GM18870 (cell line): ENCODE data around the gene KCTD10.

Experiments
- ATAC-seq: cut with Tn5 transposase; IDR thresholded peaks from one replicate; pipeline ENCODE4 v1.9.1; 2021; ENCODE audit warnings: moderate library complexity; ENCODE audit not compliant: unreplicated experiment

Gene KCTD10, protein sequence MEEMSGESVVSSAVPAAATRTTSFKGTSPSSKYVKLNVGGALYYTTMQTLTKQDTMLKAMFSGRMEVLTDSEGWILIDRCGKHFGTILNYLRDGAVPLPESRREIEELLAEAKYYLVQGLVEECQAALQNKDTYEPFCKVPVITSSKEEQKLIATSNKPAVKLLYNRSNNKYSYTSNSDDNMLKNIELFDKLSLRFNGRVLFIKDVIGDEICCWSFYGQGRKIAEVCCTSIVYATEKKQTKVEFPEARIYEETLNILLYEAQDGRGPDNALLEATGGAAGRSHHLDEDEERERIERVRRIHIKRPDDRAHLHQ

DNA sequence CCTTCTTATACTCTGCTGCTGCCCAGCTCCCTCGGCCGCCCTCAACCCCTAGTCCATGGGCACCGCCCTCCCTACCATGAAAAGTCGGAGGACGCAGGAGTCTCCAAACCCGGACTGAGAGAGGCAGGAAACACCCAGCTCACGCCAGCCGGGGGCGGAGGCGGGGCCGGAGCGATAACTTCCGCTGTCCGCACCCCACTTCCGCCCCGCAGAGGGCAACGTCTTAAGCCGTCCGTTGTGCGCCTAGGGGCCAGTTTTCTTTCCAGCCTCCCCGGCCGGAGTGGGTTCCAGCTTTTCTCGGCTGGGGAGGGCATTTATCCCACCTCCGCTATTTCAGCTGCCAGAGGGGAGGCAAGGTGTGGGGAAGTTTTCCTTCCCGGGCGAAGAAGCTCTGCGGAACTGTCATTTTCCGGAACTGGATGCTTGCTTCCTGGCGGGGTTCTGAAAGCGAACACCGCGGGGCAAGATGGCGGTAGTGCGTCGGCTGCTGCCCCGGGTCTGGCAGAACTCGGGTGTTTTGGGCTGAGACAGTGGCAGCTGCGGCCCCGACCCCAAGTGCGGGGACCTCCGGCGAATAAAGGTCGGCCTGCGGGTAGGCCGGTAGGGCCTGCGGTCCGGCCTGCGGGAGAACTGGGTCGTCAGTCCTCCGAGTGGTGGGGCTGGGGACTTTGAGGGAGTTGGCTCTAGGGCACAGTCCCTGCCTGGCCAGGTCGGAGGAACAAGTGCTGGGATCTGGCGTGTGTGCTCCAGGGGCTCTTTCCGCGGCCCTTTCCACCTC is at the start of gene KCTD10, which contains the start of gene UBE3B:
Gene KCTD10 (minus strand): TSS at position 116 of the 778 bp plus-strand sequence. CDS start 38 bp downstream, at position 78.
Gene UBE3B (plus strand): TSS at position 450 of the 778 bp plus-strand sequence. CDS start 5,918 bp downstream, outside the sequence.
- ATAC-seq: peak; percentile 79

DNA sequence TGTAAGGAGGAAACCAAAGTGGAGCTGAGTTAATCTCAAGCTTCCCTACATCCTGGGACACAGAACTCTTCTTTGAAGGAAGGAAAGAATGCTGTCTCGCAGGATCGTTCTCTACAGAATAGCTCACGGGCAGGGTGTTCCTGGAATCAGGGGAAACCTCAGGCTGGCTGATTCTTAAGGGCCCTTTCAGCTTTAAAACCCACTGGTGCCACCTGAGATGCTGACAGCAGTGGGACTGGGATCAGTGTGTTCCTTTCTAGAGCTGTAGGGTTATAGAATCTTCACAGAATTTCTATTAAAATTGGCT is 48.1 kb upstream of the KCTD10 start:
- no peak for ATAC-seq

DNA sequence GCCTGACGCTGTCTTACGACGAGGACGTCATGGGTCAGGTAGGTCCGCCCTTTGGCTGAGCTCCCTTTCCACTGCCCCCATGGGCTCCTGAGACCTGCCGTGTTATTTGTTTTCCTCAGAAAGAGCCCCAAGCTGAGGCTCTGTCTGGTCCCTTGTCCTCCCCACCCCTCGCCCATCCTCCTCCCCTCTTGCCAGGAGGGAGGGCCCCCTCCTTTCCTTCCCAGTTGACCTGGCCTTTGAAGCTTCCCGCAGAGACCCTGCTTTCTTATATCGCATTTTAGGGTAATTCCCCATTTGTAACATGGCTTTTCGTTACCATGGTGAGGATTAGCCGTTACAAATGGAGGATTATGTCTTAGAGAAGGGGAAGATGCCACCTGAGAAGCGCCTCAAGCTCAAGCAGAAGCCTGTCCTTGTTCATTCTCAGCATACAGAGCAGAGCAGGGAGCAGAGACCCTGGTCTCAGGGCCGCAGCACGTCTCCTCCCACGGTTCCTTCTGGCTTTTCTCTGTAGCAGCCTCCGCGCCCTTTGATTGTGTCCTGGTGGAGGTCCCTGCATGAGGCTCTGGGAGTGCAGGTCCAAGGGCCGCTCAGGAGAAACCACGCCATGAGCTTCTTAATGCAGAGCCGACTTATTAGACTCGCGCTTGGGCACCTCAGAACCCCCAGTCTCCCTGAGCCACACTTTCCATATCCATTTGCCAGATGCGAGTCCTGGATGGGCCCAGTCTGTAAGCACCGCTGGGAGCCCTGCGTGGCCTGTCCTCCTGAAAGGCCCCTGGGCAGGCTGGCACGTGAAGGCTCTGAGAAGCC is 47.6 kb upstream of the KCTD10 start:
- no peak for ATAC-seq

DNA sequence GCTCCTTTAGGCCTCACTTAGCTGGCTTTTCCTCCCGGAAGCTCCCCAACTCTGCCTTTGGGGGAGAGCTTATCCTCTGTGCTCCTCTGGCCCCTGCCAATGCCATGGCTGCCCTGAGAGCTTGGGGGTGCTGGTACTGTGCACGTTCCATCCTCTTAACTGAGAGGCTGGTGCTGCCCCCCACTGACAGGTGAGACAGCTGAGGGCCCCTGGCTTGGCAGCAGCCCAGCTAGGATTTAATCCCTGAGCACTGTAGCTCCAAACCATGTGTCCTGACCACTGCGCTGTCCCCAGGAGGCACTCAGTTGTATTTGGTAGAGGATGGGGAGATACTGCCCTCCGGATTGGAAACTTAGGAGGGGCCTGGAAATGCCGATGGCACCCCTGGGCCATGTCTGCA is 46.4 kb upstream of the KCTD10 start:
- ATAC-seq: no peak

DNA sequence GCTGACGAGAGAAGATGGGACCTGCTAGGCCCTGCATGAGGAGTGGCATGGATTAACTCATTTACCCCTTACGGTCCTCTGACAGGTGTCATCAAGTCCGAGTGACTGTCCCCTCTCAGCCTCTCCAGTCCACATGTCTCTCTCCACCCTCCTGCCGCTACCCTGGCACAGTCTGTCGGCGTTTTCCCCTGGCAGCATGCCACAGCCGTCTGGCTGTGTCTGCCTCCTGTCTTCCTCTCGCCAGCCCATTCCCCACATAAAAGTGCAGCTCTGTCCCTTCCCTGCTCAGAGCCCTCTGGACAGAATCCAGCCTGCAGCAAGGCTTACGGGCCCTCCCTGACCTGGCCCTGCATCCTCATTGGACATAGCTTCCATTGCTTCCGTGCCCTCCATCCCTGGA is 46.0 kb upstream of the KCTD10 start:
- no peak for ATAC-seq

DNA sequence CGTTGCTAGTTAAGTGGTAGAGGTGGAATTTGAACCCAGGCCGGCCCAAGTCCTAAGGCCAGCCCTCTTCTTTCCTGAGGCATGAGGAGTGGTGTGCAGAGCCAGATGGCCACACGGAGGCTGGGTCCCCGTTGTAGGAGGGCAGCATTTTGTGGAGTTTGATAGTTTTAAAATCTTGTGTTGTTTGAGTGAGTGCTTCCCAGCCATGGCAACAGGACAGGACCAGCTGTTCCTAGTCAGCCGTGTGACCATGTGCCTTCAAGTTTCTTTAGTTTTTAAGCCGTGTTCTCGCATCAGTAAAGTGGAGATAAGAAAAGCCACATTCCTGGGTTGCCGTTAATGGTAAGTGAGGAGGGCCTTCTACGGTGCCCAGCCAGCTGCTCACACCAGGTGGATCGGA is 44.7 kb upstream of the KCTD10 start:
- no peak for ATAC-seq

DNA sequence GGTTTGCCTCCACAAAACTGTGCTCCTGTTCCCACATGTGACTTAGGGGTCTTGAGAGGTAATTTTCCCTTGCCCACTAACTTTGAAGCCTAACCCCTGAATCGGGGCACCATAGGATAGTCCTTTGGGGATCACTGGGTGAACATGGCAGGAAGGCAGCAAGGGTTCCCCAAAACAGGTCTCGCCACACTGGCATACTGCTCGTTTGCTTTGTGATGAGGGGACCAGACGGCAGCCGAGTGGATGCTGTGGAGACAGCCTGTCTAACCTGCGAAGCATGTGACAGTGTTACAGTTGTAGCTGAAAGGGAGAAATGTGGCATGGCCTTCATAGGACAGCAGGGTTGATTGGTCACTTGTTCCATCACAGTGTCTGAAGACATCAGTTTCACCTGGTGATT is 42.7 kb upstream of the KCTD10 start:
- ATAC-seq: no peak

DNA sequence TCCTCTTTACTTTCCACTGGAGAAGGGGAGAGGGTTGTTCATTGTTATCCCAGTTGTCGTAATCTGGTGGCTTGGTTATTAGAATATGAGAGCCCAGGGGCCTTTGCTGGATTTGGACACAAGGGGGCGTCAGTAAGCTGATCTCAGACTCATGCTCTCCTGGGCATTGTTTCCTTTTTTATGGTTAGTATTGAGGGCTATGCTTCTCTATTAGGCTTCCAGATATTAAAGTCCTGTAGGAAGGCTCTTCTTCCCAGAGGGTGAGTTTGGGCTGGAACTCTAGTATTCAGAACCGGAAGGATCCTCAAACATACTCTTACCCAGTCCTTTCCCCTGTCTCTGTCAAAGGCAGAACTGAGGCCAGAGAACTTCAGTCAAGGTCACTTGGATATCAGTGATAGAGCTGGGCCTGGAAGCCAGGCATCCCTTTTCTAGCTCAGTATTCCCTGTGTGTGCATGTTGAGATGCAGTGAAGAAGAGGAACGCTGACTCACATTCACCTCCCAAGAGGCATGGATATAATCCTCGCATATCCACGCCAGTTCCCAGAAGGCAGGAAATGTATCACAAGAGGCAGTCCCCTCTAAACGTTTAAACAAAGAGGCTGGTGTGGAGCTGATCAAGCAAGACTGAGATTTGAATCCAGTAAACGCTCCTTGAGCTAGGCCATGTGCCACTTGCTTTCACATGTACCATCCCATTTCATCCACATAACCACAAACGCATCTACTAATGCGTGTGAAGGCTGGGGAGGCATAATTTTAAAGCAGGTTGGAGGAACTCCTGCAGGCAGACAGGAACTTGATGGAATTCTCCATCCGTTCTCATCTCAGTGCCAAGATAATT is 41.9 kb upstream of the KCTD10 start:
- no peak for ATAC-seq

DNA sequence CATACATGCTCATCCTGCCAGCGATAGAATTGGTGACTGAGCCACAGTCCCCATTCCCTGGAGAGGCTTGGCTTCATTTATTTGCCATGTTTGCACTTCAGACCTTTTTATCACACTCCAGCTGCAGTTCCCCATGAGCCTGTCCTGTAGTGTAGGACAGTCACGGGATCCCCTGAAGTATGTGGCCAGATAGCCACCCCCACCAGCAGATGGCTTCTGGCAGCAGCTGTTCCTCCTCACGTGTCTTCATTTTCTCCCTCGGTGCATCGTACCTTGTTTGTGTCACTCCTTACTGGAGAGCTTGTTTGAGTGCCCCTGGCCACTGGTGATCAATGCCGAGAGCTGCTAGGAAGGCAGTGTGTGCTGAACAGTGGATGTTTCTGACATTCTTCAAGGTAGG is 40.5 kb upstream of the KCTD10 start:
- no peak for ATAC-seq

DNA sequence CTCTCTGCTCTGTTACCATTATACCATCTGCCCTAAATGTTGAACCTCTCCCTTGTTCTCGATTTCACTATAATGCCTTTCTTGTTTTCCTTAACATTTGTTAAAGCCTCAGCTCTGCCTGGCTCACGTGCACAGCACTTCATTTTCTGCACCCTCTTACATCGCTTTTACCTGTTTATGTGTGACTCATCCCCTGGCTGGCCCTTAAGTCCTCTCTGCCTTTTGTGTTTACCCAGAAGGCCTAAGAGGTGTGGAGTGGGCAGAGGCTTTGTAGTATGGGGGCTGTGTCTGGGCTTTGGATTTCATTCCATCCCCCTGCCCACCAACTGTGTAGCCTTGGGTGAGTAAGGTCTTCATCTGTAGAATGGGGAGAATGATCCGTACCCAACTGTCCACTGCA is 36.9 kb upstream of the KCTD10 start:
- no peak for ATAC-seq

DNA sequence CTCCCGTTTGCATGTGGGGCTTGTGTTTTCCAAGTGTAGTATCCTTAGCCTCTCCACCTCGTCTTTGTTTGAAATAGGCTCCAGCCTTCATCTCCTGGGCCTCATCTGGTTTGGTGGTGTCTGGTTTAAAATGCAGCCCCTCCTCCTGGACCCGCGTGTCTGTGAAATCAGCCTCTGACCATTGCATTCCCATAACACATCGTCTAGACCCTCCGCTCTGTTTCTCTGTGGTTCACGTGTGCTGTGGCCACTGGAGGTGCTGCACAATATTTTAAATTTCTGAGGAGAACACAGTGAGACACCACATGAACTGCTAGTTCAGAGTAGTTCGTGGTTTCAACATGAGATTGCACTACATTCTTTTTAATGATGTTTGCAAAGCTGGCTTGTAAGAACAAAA is 36.0 kb upstream of the KCTD10 start:
- ATAC-seq: no peak

DNA sequence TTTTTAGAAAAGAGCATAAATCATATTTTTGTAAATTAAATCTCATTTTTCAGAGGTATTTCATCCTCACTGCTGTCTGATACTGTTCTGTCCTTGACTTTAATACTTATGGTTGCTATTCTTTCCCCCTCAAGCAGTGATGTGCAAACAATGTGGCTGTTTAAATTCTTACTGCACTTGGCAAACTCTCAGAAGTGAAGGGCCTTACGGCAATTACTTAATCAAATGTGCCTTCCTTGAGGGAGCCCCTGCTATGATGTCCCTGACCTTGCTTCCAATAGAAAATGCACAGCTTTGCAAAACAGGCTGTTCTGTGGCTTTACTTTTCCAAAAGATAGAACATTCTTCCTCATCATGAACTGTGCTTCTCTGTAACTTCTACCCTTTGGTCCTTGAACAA is 35.5 kb upstream of the KCTD10 start:
- no peak for ATAC-seq

DNA sequence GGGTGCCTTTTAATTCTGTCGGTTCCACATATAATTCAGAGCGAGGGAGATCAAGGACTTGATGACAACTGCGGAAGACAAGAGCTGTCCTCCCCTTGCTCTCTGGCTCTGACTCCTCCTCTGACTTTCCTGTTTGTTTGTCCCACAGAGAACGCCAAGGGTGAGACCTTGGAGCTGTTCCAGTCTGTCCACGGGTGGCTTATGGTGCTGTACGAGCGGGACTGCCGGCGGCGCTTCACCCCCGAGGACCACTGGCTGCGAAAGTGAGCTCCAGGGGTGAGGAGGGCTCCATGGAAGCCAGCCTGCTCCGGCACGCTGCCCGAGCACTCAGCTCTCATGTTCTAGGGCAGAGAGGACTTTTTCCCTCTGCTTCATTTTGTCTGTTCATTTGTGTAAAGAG is 33.1 kb upstream of the KCTD10 start:
- no peak for ATAC-seq

DNA sequence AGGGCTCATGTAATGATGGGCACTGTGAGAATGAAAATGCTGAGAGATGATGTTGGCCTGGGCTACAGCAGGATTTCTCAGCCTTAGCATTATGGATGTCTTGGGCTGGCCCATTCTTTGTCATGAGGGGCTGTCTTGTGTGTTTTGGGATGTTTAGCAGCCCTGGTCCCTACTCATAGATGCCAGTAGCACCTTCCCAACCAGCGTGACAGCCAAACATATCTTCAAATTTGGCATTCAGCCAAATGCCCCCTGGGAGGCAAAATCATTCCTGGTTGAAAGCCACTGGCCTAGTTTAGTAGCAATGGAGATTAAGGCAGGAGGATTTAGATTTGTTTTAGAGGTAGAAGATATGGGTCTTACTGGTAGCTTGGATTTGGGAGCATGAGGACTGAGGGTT is 27.0 kb upstream of the KCTD10 start:
- ATAC-seq: no peak

DNA sequence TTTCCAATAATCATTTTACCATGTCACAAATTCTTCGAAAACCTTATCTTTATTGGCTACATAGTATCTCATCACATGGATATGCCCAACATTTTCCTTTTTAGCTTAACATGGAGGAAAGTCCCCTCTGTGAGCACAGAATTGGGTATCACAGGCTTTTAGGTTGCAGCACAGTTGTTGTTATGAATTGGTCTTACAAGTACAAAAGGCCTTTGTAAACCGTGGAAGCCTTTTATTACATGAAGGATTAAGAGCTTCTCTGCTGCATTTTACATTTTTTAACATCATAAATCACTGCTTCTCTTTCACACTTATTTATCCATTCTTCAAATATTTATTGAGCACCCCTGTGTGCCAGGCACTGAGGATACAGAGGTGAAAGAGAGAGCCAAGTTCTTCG is 26.5 kb upstream of the KCTD10 start:
- ATAC-seq: no peak

DNA sequence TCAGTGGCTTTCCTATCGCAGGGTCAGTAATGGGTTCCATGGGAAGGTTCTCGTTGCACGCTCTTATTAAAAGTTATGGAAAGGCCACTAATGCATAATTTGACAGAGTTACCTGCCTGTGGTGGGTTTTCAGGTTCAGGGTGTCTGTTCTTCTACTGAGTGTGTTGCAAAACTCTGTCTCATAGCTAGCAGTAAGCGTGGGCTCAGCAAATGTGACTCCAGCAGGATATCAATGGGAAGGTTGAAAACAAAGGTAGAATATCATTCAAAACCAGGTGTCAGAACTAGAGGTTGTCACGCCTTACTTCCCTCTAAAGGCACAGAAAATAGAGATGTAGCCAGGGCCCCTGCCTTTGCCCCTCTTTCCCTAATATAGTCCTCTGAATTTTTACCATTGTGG is 25.2 kb upstream of the KCTD10 start:
- no peak for ATAC-seq

DNA sequence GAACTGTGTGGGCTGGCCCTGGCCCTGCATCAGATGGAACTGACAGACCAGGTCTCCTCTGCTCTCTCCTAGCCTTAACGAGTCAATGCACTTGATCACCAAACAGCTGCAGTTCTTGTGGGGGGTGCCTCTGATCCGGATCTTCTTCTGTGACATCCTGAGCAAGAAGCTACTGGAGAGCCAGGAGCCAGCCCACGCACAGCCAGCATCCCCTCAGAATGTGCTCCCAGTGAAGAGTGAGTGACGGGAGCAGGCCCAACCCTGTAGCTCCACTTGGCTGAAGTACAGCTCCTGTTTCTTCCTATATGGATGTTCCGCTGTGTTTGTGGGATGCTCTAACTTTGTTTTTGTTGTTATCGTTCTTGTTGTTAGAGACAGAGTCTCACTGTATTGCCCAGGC is 24.2 kb upstream of the KCTD10 start:
- ATAC-seq: no peak

DNA sequence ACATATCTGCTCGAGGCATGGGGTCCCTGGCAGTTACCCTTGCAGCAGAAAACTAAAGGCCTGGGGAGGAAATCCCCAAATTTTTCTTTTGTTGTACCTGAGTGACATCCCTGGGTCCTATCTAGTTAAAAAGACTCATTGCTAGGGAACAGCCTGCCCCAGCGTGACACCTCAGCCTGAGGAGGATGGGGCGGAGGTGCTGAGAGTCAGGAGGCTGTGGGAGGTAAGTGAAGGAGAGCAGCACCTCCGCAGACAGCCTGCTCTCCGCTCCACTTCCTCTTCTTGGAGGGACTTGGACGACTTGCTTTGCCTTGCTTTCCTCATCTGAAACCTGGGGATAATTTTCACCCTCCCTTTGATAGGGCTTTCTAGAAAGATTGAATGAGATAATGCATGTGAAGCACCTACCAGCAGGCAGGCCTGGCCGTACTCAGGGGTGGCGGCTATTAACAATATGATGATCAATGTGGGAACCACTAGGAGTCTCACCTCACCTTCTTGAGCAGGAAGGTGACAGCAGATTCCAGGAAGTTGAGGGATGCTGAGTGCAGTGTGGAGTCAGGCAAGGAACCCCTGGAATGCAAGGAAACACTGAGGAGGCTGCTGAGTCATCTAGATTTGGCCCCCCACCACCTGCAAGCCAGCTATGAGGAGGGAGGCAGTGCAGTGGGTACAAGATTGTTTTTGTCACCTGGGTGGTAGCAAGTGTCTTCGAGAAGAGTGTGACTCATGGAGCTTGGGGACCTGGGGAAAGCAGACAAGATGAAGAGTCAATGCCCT is 23.5 kb upstream of the KCTD10 start:
- ATAC-seq: no peak

DNA sequence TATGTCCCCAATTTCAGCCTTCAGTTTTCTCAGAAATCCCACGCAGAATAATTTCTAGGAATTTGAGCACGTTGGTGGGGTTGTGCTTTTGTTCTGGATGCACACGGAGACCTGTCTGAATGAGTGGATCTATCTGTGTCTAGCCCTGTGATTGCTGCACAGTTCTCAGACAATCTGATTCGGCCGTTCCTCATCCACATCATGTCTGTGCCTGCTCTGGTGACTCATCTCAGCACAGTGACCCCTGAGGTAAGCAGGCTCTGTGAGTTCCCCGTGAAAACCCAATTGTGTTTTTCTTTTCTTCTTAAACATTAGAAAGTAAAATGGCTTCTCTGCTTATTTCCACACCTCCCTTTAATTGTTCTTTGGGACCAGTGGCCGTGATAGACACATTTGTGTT is 20.6 kb upstream of the KCTD10 start:
- no peak for ATAC-seq

DNA sequence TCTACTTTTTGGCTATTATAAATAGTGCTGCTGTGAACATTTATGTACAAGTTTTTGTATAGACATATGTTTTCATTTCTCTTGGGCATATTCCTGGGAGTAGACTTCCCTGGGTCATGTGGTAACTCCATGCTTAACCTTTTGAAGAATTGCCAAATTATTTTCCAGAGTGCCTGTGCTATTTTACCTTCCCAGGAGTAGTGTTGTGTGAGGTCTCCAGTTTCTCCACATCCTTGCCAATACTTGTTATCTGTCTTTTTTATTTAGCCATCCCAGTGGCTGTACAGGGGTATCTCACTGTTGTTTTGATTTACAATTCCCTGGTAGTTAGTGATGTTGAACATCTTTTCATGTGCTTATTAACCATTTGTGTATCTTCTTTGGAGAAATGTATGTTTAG is 19.2 kb upstream of the KCTD10 start:
- ATAC-seq: no peak
